ENCODE measurements around the gene PRPH2. TPM values are rescaled to one million over a fixed set of nuclear protein-coding genes. Genes with fewer than 3 reads are reported as not detected.

PRPH2 gene
- under 1 TPM in 1 of 2 experiments, not detected in 1; 0.06 TPM for total RNA-seq

GRCh38 chr6:42722497-42722896, at the start of gene PRPH2:
TSS of gene PRPH2 (minus strand) at chr6:42722597. CDS start at chr6:42722334, 263 bp downstream.
- ChIA-PET CTCF (interaction anchor here (0.5 kb wide), 1 partner anchor 31 kb away, joined by 3 read pairs; no protein-coding TSS in a partner anchor), POLR2A (interaction anchor here (0.5 kb wide), 1 partner anchor 79 kb away, joined by 8 read pairs; no protein-coding TSS in a partner anchor)

- CTCF ChIA-PET, result interaction anchor here (0.8 to 2.8 kb wide), 2 partner anchors 11 to 25 kb away, joined by 3 to 11 read pairs; partner anchors contain the start of gene TBCC
Measured at GRCh38 chr6:42771741-42772100, 49.3 kb upstream of the PRPH2 start.

GRCh38 chr6:42769836-42770235, 47.4 kb upstream of the PRPH2 start:
- ChIA-PET POLR2A (interaction anchor here (2.5 to 5.3 kb wide), 3 partner anchors 12 to 24 kb away, joined by 9 to 48 read pairs (median 27); partner anchors contain the start of genes BICRAL and TBCC), CTCF (interaction anchor here (1.0 to 2.8 kb wide), 3 partner anchors 18 to 43 kb away, joined by 3 to 11 read pairs (median 3); partner anchors contain the start of gene TBCC)

More at GRCh38 chr6:42771741-42772100, 49.3 kb upstream of the PRPH2 start:
- POLR2A ChIA-PET, result interaction anchor here (1.1 to 5.3 kb wide), 4 partner anchors 10 to 108 kb away, joined by 4 to 48 read pairs (median 16); partner anchors contain the start of genes BICRAL, RPL7L1 and TBCC

GRCh38 chr6:42769051-42769450, 46.7 kb upstream of the PRPH2 start:
- ChIA-PET POLR2A (interaction anchor here (0.5 to 5.3 kb wide), 4 partner anchors 13 to 844 kb away, joined by 4 to 48 read pairs (median 18); partner anchors contain the start of genes BICRAL and TBCC), CTCF (interaction anchor here (0.9 to 1.0 kb wide), 2 partner anchors 18 to 49 kb away, joined by 3 read pairs; no protein-coding TSS in a partner anchor)

- CTCF ChIA-PET, result interaction anchor here (0.9 to 1.9 kb wide), 2 partner anchors 19 to 21 kb away, joined by 3 to 4 read pairs; no protein-coding TSS in a partner anchor
- POLR2A ChIA-PET, result interaction anchor here (0.7 kb wide), 1 partner anchor 11 kb away, joined by 5 read pairs; no protein-coding TSS in a partner anchor
Measured at GRCh38 chr6:42766163-42766670, 43.8 kb upstream of the PRPH2 start.

- ChIA-PET CTCF (interaction anchor here (1.0 to 1.9 kb wide), 2 partner anchors 18 to 39 kb away, joined by 3 to 4 read pairs; no protein-coding TSS in a partner anchor), POLR2A (no interaction called here)
Measured at GRCh38 chr6:42764911-42765648, 42.7 kb upstream of the PRPH2 start.

GRCh38 chr6:42762950-42763349, 40.6 kb upstream of the PRPH2 start:
- ChIA-PET CTCF (interaction anchor here (0.9 to 1.0 kb wide), 2 partner anchors 15 to 23 kb away, joined by 3 to 4 read pairs; no protein-coding TSS in a partner anchor), POLR2A (interaction anchor here (0.6 kb wide), 1 partner anchor 110 kb away, joined by 4 read pairs; no protein-coding TSS in a partner anchor)

GRCh38 chr6:42762426-42762859, 40.0 kb upstream of the PRPH2 start:
- POLR2A ChIA-PET, result interaction anchor here (0.6 to 0.7 kb wide), 2 partner anchors 9 to 110 kb away, joined by 4 read pairs; no protein-coding TSS in a partner anchor

GRCh38 chr6:42761287-42762067, 39.1 kb upstream of the PRPH2 start:
- ChIA-PET POLR2A (interaction anchor here (0.6 to 0.7 kb wide), 2 partner anchors 10 to 13 kb away, joined by 4 read pairs; no protein-coding TSS in a partner anchor), CTCF (interaction anchor here (0.5 kb wide), 1 partner anchor 1578 kb away, joined by 3 read pairs; no protein-coding TSS in a partner anchor)

More at GRCh38 chr6:42762426-42762859, 40.0 kb upstream of the PRPH2 start:
- CTCF ChIA-PET, result interaction anchor here (0.9 to 1.0 kb wide), 2 partner anchors 15 to 23 kb away, joined by 3 to 4 read pairs; no protein-coding TSS in a partner anchor

- ChIA-PET CTCF (no interaction called here), POLR2A (no interaction called here)
Measured at GRCh38 chr6:42758756-42759430, 36.5 kb upstream of the PRPH2 start.

GRCh38 chr6:42756722-42757121, 34.3 kb upstream of the PRPH2 start:
- ChIA-PET CTCF (no interaction called here), POLR2A (no interaction called here)

- CTCF ChIA-PET, result no interaction called here
- POLR2A ChIA-PET, result no interaction called here
Measured at GRCh38 chr6:42754759-42755158, 32.4 kb upstream of the PRPH2 start.

- CTCF ChIA-PET, result interaction anchor here (1.6 kb wide), 1 partner anchor 18 kb away, joined by 3 read pairs; no protein-coding TSS in a partner anchor
- POLR2A ChIA-PET, result no interaction called here
Measured at GRCh38 chr6:42751055-42751454, 28.7 kb upstream of the PRPH2 start.

GRCh38 chr6:42748203-42748898, 26.0 kb upstream of the PRPH2 start:
- CTCF ChIA-PET, result interaction anchor here (1.1 to 1.8 kb wide), 3 partner anchors 15 to 395 kb away, joined by 3 to 4 read pairs (median 3); no protein-coding TSS in a partner anchor
- POLR2A ChIA-PET, result interaction anchor here (0.6 to 4.3 kb wide), 11 partner anchors 13 to 397 kb away, joined by 3 to 67 read pairs (median 5); partner anchors contain the start of genes BICRAL, CNPY3 and RPL7L1

GRCh38 chr6:42746463-42747391, 24.3 kb upstream of the PRPH2 start:
- ChIA-PET CTCF (interaction anchor here (0.7 to 2.8 kb wide), 7 partner anchors 16 to 133 kb away, joined by 3 to 11 read pairs (median 3); partner anchors contain the start of genes BICRAL and RPL7L1), POLR2A (interaction anchor here (0.7 to 4.3 kb wide), 11 partner anchors 14 to 826 kb away, joined by 3 to 67 read pairs (median 5); partner anchors contain the start of genes BICRAL, BYSL, MED20 and RPL7L1)
